ENCODE results near the gene KCNMA1. TPM values are rescaled to one million over a fixed set of nuclear protein-coding genes. Genes with fewer than 3 reads are reported as not detected.

The KCNMA1 gene
- total and polyA plus RNA-seq, 10 of the 15 experiments (the other 5 are each of a cell fraction or from before 2014, with no cell fraction given): 8.5 to 77.0 (median 21.3) TPM

DNA sequence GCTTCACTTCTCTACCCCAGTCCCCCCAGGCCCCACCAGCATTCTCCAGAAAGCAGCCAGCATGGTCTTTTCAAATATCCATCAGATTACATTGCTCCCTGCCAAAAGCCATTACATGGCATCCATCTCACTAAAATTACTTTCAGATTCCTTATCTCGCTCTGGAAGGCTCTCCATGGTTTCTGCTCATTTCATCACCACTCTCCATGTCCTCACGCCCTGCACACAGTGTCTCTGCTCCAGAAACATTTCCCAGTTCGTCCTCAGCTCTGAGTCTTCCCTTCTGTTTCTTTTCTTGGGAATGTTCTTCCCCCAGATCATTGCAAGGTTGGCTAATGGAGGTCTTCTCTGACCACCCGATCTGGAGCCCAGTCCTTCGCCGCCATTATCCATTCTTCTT, 499.1 kb downstream of the KCNMA1 start:
- WGBS (ENCODE audit: insufficient coverage, insufficient replicate concordance, low lambda C conversion rate, missing lambda C conversion rate): 44% methylated on average over 6 of the region's 6 CpGs
- Histone ChIP-seq H3K9me3 (replicated peaks; ENCODE audit: control insufficient read depth, insufficient read depth, low read length) (no peaks in the 10 kb centered on the region), H3K27me3 (replicated peaks in 1 of 2; ENCODE audit: control insufficient read depth in 2 of 2, insufficient read depth in 2 of 2, low read length in 1 of 2) (no peaks in the 10 kb centered on the region), H3K79me2 (ENCODE audit: control insufficient read depth, insufficient read depth, low read length) (no peaks in the 10 kb centered on the region), H3K4me2 (ENCODE audit: control insufficient read depth, insufficient read depth) (no peak overlapping the region), H3K4me3 (no peak overlapping the region), H3K4me1 (ENCODE audit: control insufficient read depth, insufficient read depth, low read length) (no peaks in the 10 kb centered on the region), H3K9ac (ENCODE audit: control insufficient read depth, insufficient read depth, low read length) (no peak overlapping the region), H3K27ac (ENCODE audit: control insufficient read depth, insufficient read depth) (no peak overlapping the region), H4K20me1 (ENCODE audit: control insufficient read depth, insufficient read depth) (no peaks in the 10 kb centered on the region), H2AFZ (ENCODE audit: control insufficient read depth, low read depth, low read length) (no peak overlapping the region), H3K36me3 (ENCODE audit: control insufficient read depth in 2 of 2, insufficient read depth in 2 of 2, low read length in 1 of 2) (no peaks in the 10 kb centered on the region)
- POLR2A ChIA-PET: no interaction called here
- BruUV-seq (replicated peaks): no TSS peak
- no peak for FAIRE-seq
- no peak for ATAC-seq
- TF ChIP-seq, protein P1, sequence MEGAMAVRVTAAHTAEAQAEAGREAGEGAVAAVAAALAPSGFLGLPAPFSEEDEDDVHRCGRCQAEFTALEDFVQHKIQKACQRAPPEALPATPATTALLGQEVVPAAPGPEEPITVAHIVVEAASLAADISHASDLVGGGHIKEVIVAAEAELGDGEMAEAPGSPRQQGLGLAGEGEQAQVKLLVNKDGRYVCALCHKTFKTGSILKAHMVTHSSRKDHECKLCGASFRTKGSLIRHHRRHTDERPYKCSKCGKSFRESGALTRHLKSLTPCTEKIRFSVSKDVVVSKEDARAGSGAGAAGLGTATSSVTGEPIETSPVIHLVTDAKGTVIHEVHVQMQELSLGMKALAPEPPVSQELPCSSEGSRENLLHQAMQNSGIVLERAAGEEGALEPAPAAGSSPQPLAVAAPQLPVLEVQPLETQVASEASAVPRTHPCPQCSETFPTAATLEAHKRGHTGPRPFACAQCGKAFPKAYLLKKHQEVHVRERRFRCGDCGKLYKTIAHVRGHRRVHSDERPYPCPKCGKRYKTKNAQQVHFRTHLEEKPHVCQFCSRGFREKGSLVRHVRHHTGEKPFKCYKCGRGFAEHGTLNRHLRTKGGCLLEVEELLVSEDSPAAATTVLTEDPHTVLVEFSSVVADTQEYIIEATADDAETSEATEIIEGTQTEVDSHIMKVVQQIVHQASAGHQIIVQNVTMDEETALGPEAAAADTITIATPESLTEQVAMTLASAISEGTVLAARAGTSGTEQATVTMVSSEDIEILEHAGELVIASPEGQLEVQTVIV (IDR thresholded peaks at IDR 0.05; ENCODE audit: borderline replicate concordance, partially characterized antibody): no peak
- TF ChIP-seq EGR1 (IDR thresholded peaks at IDR 0.05; ENCODE audit: borderline replicate concordance in 1 of 2, low read depth in 2 of 2, low read length in 2 of 2) (no peak), POLR2AphosphoS2 (IDR thresholded peaks at IDR 0.05; ENCODE audit: low read depth, low read length) (no peak), SIX5 (IDR thresholded peaks at IDR 0.05; ENCODE audit: low read depth, low read length, severe bottlenecking) (no peak), CBX3 (IDR thresholded peaks at IDR 0.05; ENCODE audit: borderline replicate concordance, low read depth) (no peak)
- intact Hi-C loops (cut with micrococcal nuclease; ENCODE audit: unreplicated experiment) (no loop called here), in situ Hi-C loops (cut with MboI) (no loop called here)
- RAD21 ChIA-PET (ENCODE audit: unreplicated experiment): interaction anchor here (0.9 kb wide), 1 partner anchor 573 kb away, joined by 3 read pairs; no protein-coding TSS in a partner anchor
- no peak for DNase-seq (ENCODE audit: low read depth, low spot score)
- SMC1A ChIA-PET (ENCODE audit: uncharacterized antibody, unreplicated experiment): no interaction called here
- CTCF ChIA-PET: no interaction called here

GRCh38 chr10:77135555-77135954, 502.1 kb downstream of the KCNMA1 start:
- ChIA-PET SMC1A (ENCODE audit: uncharacterized antibody, unreplicated experiment) (no interaction called here), POLR2A (no interaction called here), CTCF (no interaction called here), RAD21 (ENCODE audit: unreplicated experiment) (no interaction called here)
- in situ Hi-C loops (cut with MboI) (no loop called here), intact Hi-C loops (cut with micrococcal nuclease; ENCODE audit: unreplicated experiment) (no loop called here)
- no peaks in the 10 kb centered on the region for H3K36me3 ChIP-seq (ENCODE audit: control insufficient read depth in 2 of 2, insufficient read depth in 2 of 2, low read length in 1 of 2)
- no peaks in the 10 kb centered on the region for H3K79me2 ChIP-seq (ENCODE audit: control insufficient read depth, insufficient read depth, low read length)
- no peaks in the 10 kb centered on the region for H3K9me3 ChIP-seq (replicated peaks; ENCODE audit: control insufficient read depth, insufficient read depth, low read length)
- no peak overlapping the region for H3K9ac ChIP-seq (ENCODE audit: control insufficient read depth, insufficient read depth, low read length)
- no peak for ATAC-seq
- WGBS (ENCODE audit: insufficient coverage, insufficient replicate concordance, low lambda C conversion rate, missing lambda C conversion rate): 61% methylated on average over 3 of the region's 3 CpGs
- BruUV-seq (replicated peaks): no TSS peak
- no peaks in the 10 kb centered on the region for H3K27me3 ChIP-seq (replicated peaks in 1 of 2; ENCODE audit: control insufficient read depth in 2 of 2, insufficient read depth in 2 of 2, low read length in 1 of 2)
- H3K4me3 ChIP-seq: no peak overlapping the region
- no peak for FAIRE-seq
- no peaks in the 10 kb centered on the region for H3K4me1 ChIP-seq (ENCODE audit: control insufficient read depth, insufficient read depth, low read length)
- no peak overlapping the region for H2AFZ ChIP-seq (ENCODE audit: control insufficient read depth, low read depth, low read length)
- no peak for DNase-seq (ENCODE audit: low read depth, low spot score)
- no peaks in the 10 kb centered on the region for H4K20me1 ChIP-seq (ENCODE audit: control insufficient read depth, insufficient read depth)
- H3K27ac ChIP-seq (ENCODE audit: control insufficient read depth, insufficient read depth): no peak overlapping the region
- TF ChIP-seq CREB1 (IDR thresholded peaks at IDR 0.05; ENCODE audit: low read depth) (no peak), SMC3 (IDR thresholded peaks at IDR 0.05; ENCODE audit: borderline replicate concordance, low read length) (no peak), NR2C2 (IDR thresholded peaks at IDR 0.05; ENCODE audit: borderline replicate concordance, control insufficient read depth, insufficient read length, low read depth) (no peak), BHLHE40 (IDR thresholded peaks at IDR 0.05; ENCODE audit: borderline replicate concordance in 1 of 2, low read depth in 2 of 2, low read length in 1 of 2) (no peak), RAD51 (IDR thresholded peaks at IDR 0.05) (0 out of 2 replicates have a peak, but pooled peaks have one; percentile 46), TARDBP (IDR thresholded peaks at IDR 0.05; ENCODE audit: borderline replicate concordance) (no peak)
- no peak overlapping the region for H3K4me2 ChIP-seq (ENCODE audit: control insufficient read depth, insufficient read depth)
